ENCODE data around the gene TRMT1.

The TRMT1 gene

GRCh38 chr19:13122980-13123957, 6.7 kb upstream of the TRMT1 start:
- Mint-ChIP-seq H3K27me3 (ENCODE audit: low read depth) (no peaks in the 10 kb centered on the region), H3K27ac (no peak overlapping the region), H3K4me1 (ENCODE audit: low read depth) (peaks cover 26% of the 10 kb centered on the region), H3K9me3 (no peaks in the 10 kb centered on the region), H3K36me3 (ENCODE audit: low read depth) (peaks cover 9% of the 10 kb centered on the region), H3K4me3 (no peak overlapping the region)
- DNase-seq (ENCODE audit: low spot score) = no peak

- no peak overlapping the region for H3K4me3 Mint-ChIP-seq
- H3K27ac Mint-ChIP-seq = no peak overlapping the region
- no peak for DNase-seq (ENCODE audit: low spot score)
- H3K9me3 Mint-ChIP-seq = no peaks in the 10 kb centered on the region
- H3K27me3 Mint-ChIP-seq (ENCODE audit: low read depth) = no peaks in the 10 kb centered on the region
- peaks cover 11% of the 10 kb centered on the region for H3K36me3 Mint-ChIP-seq (ENCODE audit: low read depth)
- H3K4me1 Mint-ChIP-seq (ENCODE audit: low read depth) = peaks cover 24% of the 10 kb centered on the region
Observed at GRCh38 chr19:13122275-13122878, 5.8 kb upstream of the TRMT1 start.

- no peak overlapping the region for H3K4me3 Mint-ChIP-seq
- H3K27me3 Mint-ChIP-seq (ENCODE audit: low read depth) = no peaks in the 10 kb centered on the region
- peaks cover 9% of the 10 kb centered on the region for H3K36me3 Mint-ChIP-seq (ENCODE audit: low read depth)
- DNase-seq (ENCODE audit: low spot score) = no peak
- H3K27ac Mint-ChIP-seq = peak overlapping the region; percentile 8
- peaks cover 24% of the 10 kb centered on the region for H3K4me1 Mint-ChIP-seq (ENCODE audit: low read depth)
- H3K9me3 Mint-ChIP-seq = no peaks in the 10 kb centered on the region
Observed at GRCh38 chr19:13121551-13122274, 5.2 kb upstream of the TRMT1 start.

GRCh38 chr19:13120817-13121216, 4.3 kb upstream of the TRMT1 start:
- no peaks in the 10 kb centered on the region for H3K27me3 Mint-ChIP-seq (ENCODE audit: low read depth)
- no peak overlapping the region for H3K27ac Mint-ChIP-seq
- DNase-seq (ENCODE audit: low spot score) = no peak
- peaks cover 24% of the 10 kb centered on the region for H3K4me1 Mint-ChIP-seq (ENCODE audit: low read depth)
- peak overlapping the region; percentile 15 for H3K4me3 Mint-ChIP-seq
- peaks cover 12% of the 10 kb centered on the region for H3K36me3 Mint-ChIP-seq (ENCODE audit: low read depth)
- H3K9me3 Mint-ChIP-seq = no peaks in the 10 kb centered on the region

GRCh38 chr19:13120031-13120430, 3.5 kb upstream of the TRMT1 start:
- Mint-ChIP-seq H3K36me3 (ENCODE audit: low read depth) (peaks cover 18% of the 10 kb centered on the region), H3K4me3 (peak overlapping the region; percentile 86), H3K27ac (no peak overlapping the region), H3K27me3 (ENCODE audit: low read depth) (no peaks in the 10 kb centered on the region), H3K4me1 (ENCODE audit: low read depth) (peaks cover 31% of the 10 kb centered on the region), H3K9me3 (no peaks in the 10 kb centered on the region)
- DNase-seq (ENCODE audit: low spot score) = no peak

GRCh38 chr19:13119627-13120026, 3.1 kb upstream of the TRMT1 start:
- no peak for DNase-seq (ENCODE audit: low spot score)
- Mint-ChIP-seq H3K4me1 (ENCODE audit: low read depth) (peaks cover 31% of the 10 kb centered on the region), H3K27me3 (ENCODE audit: low read depth) (no peaks in the 10 kb centered on the region), H3K27ac (peak overlapping the region; percentile 76), H3K9me3 (no peaks in the 10 kb centered on the region), H3K4me3 (peak overlapping the region; percentile 86), H3K36me3 (ENCODE audit: low read depth) (peaks cover 22% of the 10 kb centered on the region)

- peak; percentile 60 for DNase-seq (ENCODE audit: low spot score)
- Mint-ChIP-seq H3K36me3 (ENCODE audit: low read depth) (peaks cover 22% of the 10 kb centered on the region), H3K9me3 (no peaks in the 10 kb centered on the region), H3K27ac (peak overlapping the region; percentile 76), H3K4me1 (ENCODE audit: low read depth) (peaks cover 31% of the 10 kb centered on the region), H3K27me3 (ENCODE audit: low read depth) (no peaks in the 10 kb centered on the region), H3K4me3 (peak overlapping the region; percentile 86)
Observed at GRCh38 chr19:13118424-13119193, 2.1 kb upstream of the TRMT1 start.

- H3K27me3 Mint-ChIP-seq (ENCODE audit: low read depth) = no peaks in the 10 kb centered on the region
- H3K36me3 Mint-ChIP-seq (ENCODE audit: low read depth) = peaks cover 22% of the 10 kb centered on the region
- H3K9me3 Mint-ChIP-seq = no peaks in the 10 kb centered on the region
- peak within 1 kb of the TSS; percentile 97 for H3K27ac Mint-ChIP-seq
- peak within 1 kb of the TSS; percentile 96 for H3K4me3 Mint-ChIP-seq
- DNase-seq (ENCODE audit: low spot score) = peak; percentile 92
- H3K4me1 Mint-ChIP-seq (ENCODE audit: low read depth) = peaks cover 31% of the 10 kb centered on the region
Observed at GRCh38 chr19:13117772-13118423, 1.4 kb upstream of the TRMT1 start, which contains the start of gene NACC1. Gene NACC1 (plus strand): TSS chr19:13118264. CDS start chr19:13135208, 16,944 bp downstream.

GRCh38 chr19:13117176-13117771, 734 bp upstream of the TRMT1 start:
- Mint-ChIP-seq H3K4me3 (peak overlapping the region; percentile 96), H3K9me3 (no peaks in the 10 kb centered on the region), H3K36me3 (ENCODE audit: low read depth) (peaks cover 22% of the 10 kb centered on the region), H3K27ac (peak overlapping the region; percentile 97), H3K27me3 (ENCODE audit: low read depth) (no peaks in the 10 kb centered on the region), H3K4me1 (ENCODE audit: low read depth) (peaks cover 26% of the 10 kb centered on the region)
- no peak for DNase-seq (ENCODE audit: low spot score)

- Mint-ChIP-seq H3K27me3 (ENCODE audit: low read depth) (no peaks in the 10 kb centered on the region), H3K36me3 (ENCODE audit: low read depth) (peaks cover 17% of the 10 kb centered on the region), H3K27ac (peak overlapping the region; percentile 97), H3K9me3 (no peaks in the 10 kb centered on the region), H3K4me1 (ENCODE audit: low read depth) (peaks cover 20% of the 10 kb centered on the region), H3K4me3 (peak overlapping the region; percentile 96)
- no peak for DNase-seq (ENCODE audit: low spot score)
Observed at GRCh38 chr19:13115936-13116281, 631 bp downstream of the TRMT1 start.

- peaks cover 19% of the 10 kb centered on the region for H3K36me3 Mint-ChIP-seq (ENCODE audit: low read depth)
- no peaks in the 10 kb centered on the region for H3K9me3 Mint-ChIP-seq
- no peak overlapping the region for H3K27ac Mint-ChIP-seq
- peaks cover 6% of the 10 kb centered on the region for H3K4me1 Mint-ChIP-seq (ENCODE audit: low read depth)
- H3K27me3 Mint-ChIP-seq (ENCODE audit: low read depth) = no peaks in the 10 kb centered on the region
- H3K4me3 Mint-ChIP-seq = no peak overlapping the region
- DNase-seq (ENCODE audit: low spot score) = no peak
Observed at GRCh38 chr19:13112555-13112954, 4.0 kb downstream of the TRMT1 start.

GRCh38 chr19:13110099-13110610, 6.4 kb downstream of the TRMT1 start:
- Mint-ChIP-seq H3K4me1 (ENCODE audit: low read depth) (peaks cover under 1% of the 10 kb centered on the region), H3K4me3 (no peak overlapping the region), H3K27me3 (ENCODE audit: low read depth) (no peaks in the 10 kb centered on the region), H3K27ac (no peak overlapping the region), H3K36me3 (ENCODE audit: low read depth) (peaks cover 15% of the 10 kb centered on the region), H3K9me3 (no peaks in the 10 kb centered on the region)
- DNase-seq (ENCODE audit: low spot score) = no peak

All from T-helper 2 cell treated with Interferon-gamma antibody and Interleukin-4, amounts not matched to agents 5 μg/mL and 100 μg/mL, for 36 hours (primary cell).